HFFc6 (cell line): ENCODE results near the gene EIPR1. TPM values are rescaled to one million over a fixed set of nuclear protein-coding genes. Genes with fewer than 3 reads are reported as not detected.

Experiments
- DNase-seq: peaks from one replicate; pipeline ENCODE4 v3.0.0-alpha.2; 2018
- H3K27ac Mint-ChIP-seq: 2 replicates; pipeline ENCODE4 v1.8.0; 2020; ENCODE audit warnings: mild to moderate bottlenecking, mixed read lengths
- H3K27me3 Mint-ChIP-seq: 2 replicates; pipeline ENCODE4 v1.8.0; 2021; ENCODE audit warnings: mild to moderate bottlenecking, moderate library complexity, mixed read lengths; ENCODE audit not compliant: insufficient read depth
- H3K36me3 Mint-ChIP-seq: 2 replicates; pipeline ENCODE4 v1.8.0; 2021; ENCODE audit warnings: low read depth, mixed read lengths
- H3K4me1 Mint-ChIP-seq: 2 replicates; pipeline ENCODE4 v1.8.0; 2020; ENCODE audit warnings: low read depth, mixed read lengths
- H3K4me3 Mint-ChIP-seq: 2 replicates; pipeline ENCODE4 v1.8.0; 2020; ENCODE audit warnings: mild to moderate bottlenecking, moderate library complexity, mixed read lengths
- H3K9me3 Mint-ChIP-seq: 2 replicates; pipeline ENCODE4 v1.8.0; 2020; ENCODE audit warnings: mild to moderate bottlenecking, mixed read lengths
- CTCF ChIP-seq: fragments of 200-600 bp; sonication (generic); IDR thresholded peaks from 2 replicates; pipeline ENCODE4 v1.5.0; 2021; ENCODE audit warnings: antibody characterized with exemption, mild to moderate bottlenecking
- total RNA-seq, 6 experiments: library from RNA; stranded (reverse); fragmentation: NEBNext Ultra II Directional; extraction: Animal tissue kit (Norgen Biotek cat#: 25700); gene quantifications; 2 replicates in 1 of 6; 3 replicates in 5 of 6; pipeline ENCODE4 v1.2.3, GENCODE V29; 2021

Gene EIPR1
- total RNA-seq, 6 experiments from 2014 or later: 26.6 to 30.9 (median 28.8) TPM

DNA sequence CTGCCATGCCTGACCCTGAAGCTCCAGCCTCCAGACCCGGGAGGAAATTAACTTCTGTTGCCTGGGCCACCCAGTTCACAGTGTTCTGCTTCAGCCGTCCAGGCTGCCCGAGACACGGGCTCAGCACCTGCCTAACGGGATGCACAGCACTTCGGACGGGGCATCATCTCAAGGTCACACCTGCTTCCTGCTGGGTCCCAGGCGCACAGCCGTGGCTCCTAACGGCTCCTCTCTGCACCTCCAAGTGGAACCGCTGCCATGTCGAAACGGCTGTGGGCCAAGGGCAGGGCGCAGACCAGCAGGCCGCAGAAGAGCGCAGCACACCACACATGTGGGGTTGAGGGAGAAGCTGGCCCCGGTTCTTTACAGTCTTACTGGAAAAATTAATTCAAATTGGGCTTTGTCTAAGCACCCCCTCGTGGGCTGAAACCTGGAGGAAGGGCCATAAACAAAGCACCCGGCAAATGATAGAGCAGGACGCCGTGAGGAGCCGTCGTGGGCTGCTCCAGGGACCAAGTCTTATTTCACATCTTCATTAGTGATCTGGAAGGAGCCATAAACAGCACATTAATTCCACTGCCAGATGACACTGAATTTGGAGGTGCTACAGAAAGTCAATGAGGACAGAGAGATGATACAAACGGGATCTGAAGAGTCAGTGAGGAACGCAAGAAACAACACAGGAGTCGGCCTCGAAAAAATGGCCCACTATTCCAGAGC is 59.6 kb downstream of the EIPR1 start:
- TF ChIP-seq CTCF: no peak
- no peak overlapping the region for H3K4me3 Mint-ChIP-seq
- H3K36me3 Mint-ChIP-seq: peaks cover 14% of the 10 kb centered on the region; the same call in 1 of the 2 replicates
- no peak overlapping the region for H3K27ac Mint-ChIP-seq
- DNase-seq: no peak
- H3K27me3 Mint-ChIP-seq: peaks cover 2% of the 10 kb centered on the region; the same call in 1 of the 2 replicates
- H3K4me1 Mint-ChIP-seq: no peaks in the 10 kb centered on the region
- no peaks in the 10 kb centered on the region; the same call in 1 of the 2 replicates for H3K9me3 Mint-ChIP-seq

DNA sequence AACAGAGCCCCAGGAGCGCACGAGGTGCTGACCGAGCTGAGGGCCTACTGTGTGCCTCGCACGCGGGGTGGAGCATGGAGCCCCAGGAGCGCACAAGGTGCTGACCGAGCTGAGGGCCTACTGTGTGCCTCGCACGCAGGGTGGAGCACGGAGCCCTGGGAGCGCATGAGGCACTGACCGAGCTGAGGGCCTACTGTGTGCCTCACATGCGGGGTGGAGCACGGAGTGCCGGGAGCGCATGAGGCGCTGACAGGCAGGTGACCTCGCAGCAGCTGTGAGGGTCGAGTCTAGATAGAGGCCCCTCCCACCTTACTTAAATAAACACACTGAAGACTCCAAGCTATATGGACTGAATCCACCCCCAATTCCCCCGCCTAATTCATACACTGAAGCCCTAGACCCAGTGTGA is 60.3 kb downstream of the EIPR1 start:
- Mint-ChIP-seq H3K27ac (no peak overlapping the region), H3K9me3 (no peaks in the 10 kb centered on the region; the same call in 1 of the 2 replicates), H3K4me3 (no peak overlapping the region), H3K36me3 (peaks cover 14% of the 10 kb centered on the region; the same call in 1 of the 2 replicates), H3K27me3 (peaks cover 2% of the 10 kb centered on the region; the same call in 1 of the 2 replicates), H3K4me1 (no peaks in the 10 kb centered on the region)
- no peak for DNase-seq
- no peak for TF ChIP-seq CTCF

DNA sequence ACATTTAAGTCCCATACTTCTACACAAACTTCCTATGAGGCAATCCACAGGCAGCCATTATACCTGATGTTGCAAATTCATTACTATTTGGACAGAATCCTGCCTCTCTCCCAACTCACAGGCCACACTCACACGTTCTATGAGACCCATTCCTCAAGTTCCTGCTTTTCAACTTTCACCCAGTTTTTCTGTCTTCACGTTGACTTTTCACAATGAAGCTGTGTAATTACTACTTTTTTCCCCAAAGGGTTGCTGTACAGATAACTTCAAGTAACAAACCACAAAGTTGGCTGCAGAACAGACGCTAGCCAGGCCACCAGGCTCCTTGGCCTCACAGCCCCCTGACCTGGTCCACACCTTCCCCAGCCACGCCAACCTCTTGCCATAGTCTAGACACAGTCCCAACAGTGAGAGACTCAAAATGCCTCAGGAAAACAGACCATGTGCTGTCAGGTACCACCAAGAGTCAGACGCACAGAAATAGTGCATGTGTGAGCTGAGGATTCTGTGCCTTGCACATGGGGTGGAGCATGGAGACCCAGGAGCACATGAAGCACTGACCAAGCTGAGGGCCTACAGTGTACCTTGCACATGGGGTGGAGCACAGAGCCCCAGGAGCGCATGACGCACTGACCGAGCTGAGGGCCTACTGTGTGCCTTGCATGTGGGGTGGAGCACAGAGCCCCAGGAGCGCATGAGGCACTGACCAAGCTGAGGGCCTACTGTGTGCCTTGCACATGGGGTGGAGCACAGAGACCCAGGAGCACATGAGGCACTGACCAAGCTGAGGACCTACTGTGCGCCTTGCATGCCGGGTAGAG is 61.0 kb downstream of the EIPR1 start:
- Mint-ChIP-seq H3K4me3 (no peak overlapping the region), H3K27ac (no peak overlapping the region), H3K4me1 (no peaks in the 10 kb centered on the region), H3K9me3 (no peaks in the 10 kb centered on the region; the same call in 1 of the 2 replicates), H3K27me3 (peaks cover 3% of the 10 kb centered on the region), H3K36me3 (peaks cover 14% of the 10 kb centered on the region; the same call in 1 of the 2 replicates)
- no peak for DNase-seq
- no peak for TF ChIP-seq CTCF

DNA sequence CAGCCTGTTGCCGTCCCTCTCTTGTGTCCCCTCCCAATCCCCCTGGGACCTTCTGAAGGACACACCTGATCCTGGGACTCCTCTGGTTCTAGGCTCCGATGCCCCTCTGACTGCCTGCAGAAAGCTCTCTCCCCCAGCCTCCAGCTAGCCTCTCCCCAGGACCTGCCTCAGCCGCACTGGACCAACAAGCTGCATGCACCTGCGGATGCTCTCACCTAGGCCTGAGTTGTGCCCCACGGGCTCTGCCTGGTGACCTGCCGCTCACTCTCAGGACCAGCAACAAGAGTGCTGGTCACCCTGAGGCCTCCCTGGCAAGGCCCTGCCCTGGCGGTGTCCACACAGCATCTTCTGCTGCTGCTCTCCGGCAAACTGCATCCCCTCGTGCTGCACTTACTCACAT is 63.0 kb downstream of the EIPR1 start:
- no peaks in the 10 kb centered on the region for H3K4me1 Mint-ChIP-seq
- H3K27me3 Mint-ChIP-seq: peaks cover 1% of the 10 kb centered on the region; the same call in 1 of the 2 replicates
- no peak overlapping the region for H3K4me3 Mint-ChIP-seq
- DNase-seq: no peak
- no peak for TF ChIP-seq CTCF
- H3K36me3 Mint-ChIP-seq: peaks cover 10% of the 10 kb centered on the region; the same call in 1 of the 2 replicates
- H3K9me3 Mint-ChIP-seq: no peaks in the 10 kb centered on the region; the same call in 1 of the 2 replicates
- no peak overlapping the region for H3K27ac Mint-ChIP-seq

DNA sequence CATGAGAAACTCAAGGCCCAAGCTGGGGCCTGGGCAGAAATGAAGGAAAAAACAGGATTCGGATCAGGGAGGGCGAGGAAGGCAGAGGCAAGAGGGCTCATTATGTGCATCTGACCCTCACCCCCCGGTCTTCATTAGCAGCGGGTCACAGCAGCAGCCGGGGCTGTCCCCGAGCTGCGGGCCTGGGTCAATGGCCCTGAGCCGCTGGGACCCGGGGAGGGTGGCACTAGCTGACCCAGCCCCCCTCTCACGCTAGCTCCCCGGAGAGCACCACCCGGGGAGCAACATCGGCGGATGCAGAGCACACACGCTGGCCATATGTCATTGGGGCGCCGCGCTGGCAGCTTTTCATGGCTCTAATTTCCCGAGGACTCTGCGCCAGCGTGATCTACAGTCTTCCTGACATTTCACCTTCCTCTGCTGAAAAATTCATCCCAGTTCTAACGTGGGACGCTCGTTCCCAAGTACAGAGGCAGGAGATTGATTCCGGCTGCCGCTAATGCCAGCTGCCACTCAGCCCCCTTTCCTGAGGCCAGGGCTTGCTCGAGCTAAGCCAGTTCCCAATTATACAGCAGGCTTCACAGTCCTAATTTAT is 63.7 kb downstream of the EIPR1 start:
- H3K9me3 Mint-ChIP-seq: no peaks in the 10 kb centered on the region; the same call in 1 of the 2 replicates
- no peak overlapping the region for H3K27ac Mint-ChIP-seq
- TF ChIP-seq CTCF: no peak
- H3K27me3 Mint-ChIP-seq: peaks cover 1% of the 10 kb centered on the region; the same call in 1 of the 2 replicates
- no peak overlapping the region for H3K4me3 Mint-ChIP-seq
- no peaks in the 10 kb centered on the region for H3K4me1 Mint-ChIP-seq
- peaks cover 9% of the 10 kb centered on the region; the same call in 1 of the 2 replicates for H3K36me3 Mint-ChIP-seq
- no peak for DNase-seq
